Measurements from ENCODE around the gene LTBP1.

Gene LTBP1

DNA sequence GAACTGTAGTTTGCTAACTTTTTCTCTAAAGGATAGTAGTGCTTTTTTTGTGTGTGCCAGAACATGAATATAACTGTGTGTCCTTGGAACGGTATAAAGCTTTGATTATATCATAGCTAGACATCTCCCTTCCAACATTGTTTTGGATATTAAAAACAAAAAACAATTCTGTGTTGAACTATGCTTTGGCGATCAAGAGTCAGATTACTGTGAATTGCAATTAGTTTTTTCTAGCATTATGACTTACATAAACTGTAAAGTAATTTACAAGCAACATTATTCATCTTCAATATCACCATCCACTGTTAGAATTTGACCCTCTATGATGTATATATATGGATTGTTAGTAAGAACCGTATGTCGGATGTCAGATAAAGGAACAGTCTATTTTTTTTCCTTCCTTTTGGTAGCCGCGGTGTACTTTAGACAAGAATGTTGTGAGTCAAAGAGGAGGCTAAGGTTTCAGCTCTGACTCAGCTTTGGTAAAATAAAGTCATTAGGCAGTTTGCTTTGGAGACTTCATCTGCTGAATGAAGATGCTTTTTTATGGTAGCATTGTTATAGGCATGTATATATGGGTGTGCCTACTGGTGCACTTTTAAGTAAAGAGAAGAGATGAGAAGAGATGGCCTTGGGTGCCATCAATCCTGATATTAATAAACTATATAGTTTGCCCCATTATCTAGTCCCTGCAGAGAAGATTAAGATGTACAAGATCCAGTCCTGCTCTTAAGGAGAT, 76.4 kb downstream of the LTBP1 start:
- no peak for TF ChIP-seq CTCF (IDR thresholded peaks at IDR 0.05; ENCODE audit: insufficient read depth, low read length, poor library complexity, severe bottlenecking)
- H3K27me3 ChIP-seq (replicated peaks; ENCODE audit: control insufficient read depth, insufficient read depth, low read length) = no peaks in the 10 kb centered on the region; the same call in 1 of the 2 replicates
- DNase-seq (ENCODE audit: extremely low read depth, insufficient read length) = no peak
- H3K36me3 ChIP-seq (ENCODE audit: control insufficient read depth, insufficient read depth, low read length) = no peaks in the 10 kb centered on the region
- H3K4me3 ChIP-seq (replicated peaks; ENCODE audit: low read depth, low read length) = no peak overlapping the region

DNA sequence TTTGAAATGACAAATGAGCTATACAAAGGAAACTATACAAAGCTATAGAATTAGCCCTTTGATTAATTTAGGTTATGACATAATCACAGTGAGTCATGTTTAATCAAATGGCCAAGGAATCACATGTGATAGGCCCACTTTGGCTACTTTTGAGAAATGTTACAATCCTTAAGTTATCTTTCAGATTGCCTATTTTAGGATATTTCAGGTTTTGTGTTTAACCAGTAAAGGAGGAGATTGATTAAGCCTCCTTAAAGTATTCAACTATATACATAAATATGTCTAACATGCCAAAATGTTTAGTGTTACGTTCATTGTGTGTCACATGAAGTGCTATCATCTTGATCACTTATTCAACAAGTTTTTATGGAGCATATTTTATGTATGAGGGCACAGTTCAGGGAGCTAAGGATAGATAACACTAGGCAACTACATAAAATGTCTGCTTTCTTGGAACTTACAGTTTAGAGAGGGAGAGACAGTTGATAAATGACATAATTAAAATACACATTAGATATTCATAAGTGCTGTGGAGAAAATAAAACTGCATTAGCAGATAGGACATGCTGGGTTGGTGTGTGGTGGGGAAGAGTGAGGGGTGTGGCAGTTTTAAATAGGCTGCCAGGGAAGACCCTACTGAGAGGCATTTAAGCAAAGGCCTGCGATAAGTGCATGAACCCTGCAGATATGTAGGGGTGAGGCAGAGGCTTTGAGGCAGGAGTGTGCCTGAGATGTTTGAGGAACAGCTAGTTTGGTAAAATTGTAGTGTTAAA, 77.2 kb downstream of the LTBP1 start:
- no peak for DNase-seq (ENCODE audit: extremely low read depth, insufficient read length)
- H3K27me3 ChIP-seq (replicated peaks; ENCODE audit: control insufficient read depth, insufficient read depth, low read length) = no peaks in the 10 kb centered on the region; the same call in 1 of the 2 replicates
- no peak for TF ChIP-seq CTCF (IDR thresholded peaks at IDR 0.05; ENCODE audit: insufficient read depth, low read length, poor library complexity, severe bottlenecking)

DNA sequence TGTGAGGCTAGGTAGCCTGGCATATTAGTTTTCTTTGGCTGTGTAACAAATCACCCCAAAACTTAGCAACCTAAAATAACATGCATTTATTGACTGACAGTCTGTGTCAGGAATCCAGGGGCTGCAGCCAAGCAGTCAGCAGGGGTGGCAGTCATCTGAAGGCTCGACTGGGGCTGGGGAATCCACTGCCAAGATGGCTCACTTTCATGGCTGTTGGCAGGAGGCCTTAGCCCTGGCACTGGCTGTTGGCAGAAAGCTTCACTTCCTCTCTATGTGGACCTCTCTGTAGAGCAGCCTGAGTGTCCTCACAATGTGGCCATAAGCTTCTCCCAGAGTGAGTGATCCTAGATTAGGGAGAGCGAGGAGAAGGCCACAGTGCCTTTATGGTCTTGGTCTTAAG, 78.0 kb downstream of the LTBP1 start:
- Histone ChIP-seq H3K4me3 (replicated peaks; ENCODE audit: low read depth, low read length) (no peak overlapping the region), H3K36me3 (ENCODE audit: control insufficient read depth, insufficient read depth, low read length) (no peaks in the 10 kb centered on the region), H3K27me3 (replicated peaks; ENCODE audit: control insufficient read depth, insufficient read depth, low read length) (no peaks in the 10 kb centered on the region; the same call in 1 of the 2 replicates)
- TF ChIP-seq CTCF (IDR thresholded peaks at IDR 0.05; ENCODE audit: insufficient read depth, low read length, poor library complexity, severe bottlenecking) = no peak
- no peak for DNase-seq (ENCODE audit: extremely low read depth, insufficient read length)

More for the DNA sequence above, 77.2 kb downstream of the LTBP1 start:
- Histone ChIP-seq H3K36me3 (ENCODE audit: control insufficient read depth, insufficient read depth, low read length) (no peaks in the 10 kb centered on the region), H3K4me3 (replicated peaks; ENCODE audit: low read depth, low read length) (no peak overlapping the region)

GRCh38 chr2:33029459-33029858, 82.7 kb downstream of the LTBP1 start:
- H3K27me3 ChIP-seq (replicated peaks; ENCODE audit: control insufficient read depth, insufficient read depth, low read length) = no peaks in the 10 kb centered on the region; the same call in 1 of the 2 replicates
- DNase-seq (ENCODE audit: extremely low read depth, insufficient read length) = no peak
- H3K36me3 ChIP-seq (ENCODE audit: control insufficient read depth, insufficient read depth, low read length) = no peaks in the 10 kb centered on the region
- H3K4me3 ChIP-seq (replicated peaks; ENCODE audit: low read depth, low read length) = no peak overlapping the region
- no peak for TF ChIP-seq CTCF (IDR thresholded peaks at IDR 0.05; ENCODE audit: insufficient read depth, low read length, poor library complexity, severe bottlenecking)

- Histone ChIP-seq H3K36me3 (ENCODE audit: control insufficient read depth, insufficient read depth, low read length) (no peaks in the 10 kb centered on the region), H3K4me3 (replicated peaks; ENCODE audit: low read depth, low read length) (no peak overlapping the region), H3K27me3 (replicated peaks; ENCODE audit: control insufficient read depth, insufficient read depth, low read length) (no peaks in the 10 kb centered on the region)
- DNase-seq (ENCODE audit: extremely low read depth, insufficient read length) = no peak
- TF ChIP-seq CTCF (IDR thresholded peaks at IDR 0.05; ENCODE audit: insufficient read depth, low read length, poor library complexity, severe bottlenecking) = no peak
Observed at GRCh38 chr2:33029926-33030325, 83.2 kb downstream of the LTBP1 start.

Measured in GM06990 (cell line).